IMR-90 (cell line): Measurements from ENCODE around the gene ARHGEF9. TPM values are rescaled to one million over a fixed set of nuclear protein-coding genes. Genes with fewer than 3 reads are reported as not detected.
"Not testable (repeated sequence)": the region's sequence is repeated elsewhere in the genome, so short reads cannot be mapped to it uniquely, and the experiment has no call there.

Experiments used
- ATAC-seq: fragments of 200-7000 bp; cut with Tn5 transposase; 2 replicates; pipeline ENCODE4 v1.9.1; 2020; ENCODE audit warnings: low read depth, mild to moderate bottlenecking, moderate library complexity
- Bru-seq: library from RNA; stranded (reverse); fragments of 400-500 nt; gene quantifications from one replicate; lab custom pipeline; 2021; lab: Mats Ljungman, UMichigan
- BruChase-seq, 2 experiments: library from RNA; stranded (reverse); fragments of 400-500 nt; gene quantifications; one replicate each; lab custom pipeline; 2021; lab: Mats Ljungman, UMichigan
- BruUV-seq: library from RNA; stranded (reverse); fragments of 400-500 nt; replicated peaks from 2 replicates; lab custom pipeline; 2021; lab: Mats Ljungman, UMichigan
- CTCF ChIA-PET: fragments of 300-600 bp; formaldehyde crosslinking; extraction: SDS; loops from one replicate; lab custom pipeline; 2021; ENCODE audit warnings: antibody characterized with exemption; lab: Yijun Ruan, JAX
- POLR2A ChIA-PET: fragments of 300-600 bp; sonication (Branson Sonifier 250); formaldehyde crosslinking; loops from one replicate; lab custom pipeline; 2022; ENCODE audit warnings: antibody characterized with exemption; ENCODE audit not compliant: unreplicated experiment; lab: Charles Lee
- DNase-seq: peaks from one replicate; pipeline ENCODE4 v3.0.0; 2013
- H2AFZ ChIP-seq: replicated peaks from 2 replicates; pipeline ENCODE3; 2013; ENCODE audit warnings: low read length, mild to moderate bottlenecking; ENCODE audit not compliant: poor library complexity
- H2AK5ac ChIP-seq: 2 replicates; pipeline ENCODE4 v1.6.1; 2013; ENCODE audit warnings: low read depth, low read length, inconsistent platforms
- H2AK9ac ChIP-seq: replicated peaks from 2 replicates; pipeline ENCODE3; 2013; ENCODE audit warnings: mild to moderate bottlenecking, low read depth, low read length, moderate library complexity; ENCODE audit not compliant: poor library complexity
- H2BK120ac ChIP-seq: 2 replicates; pipeline ENCODE4 v1.6.1; 2013; ENCODE audit warnings: low read depth, low read length, inconsistent platforms
- H2BK15ac ChIP-seq: 3 replicates; pipeline ENCODE4 v1.6.1; 2013; ENCODE audit warnings: low read depth, low read length, inconsistent platforms
- H2BK20ac ChIP-seq: 2 replicates; pipeline ENCODE4 v1.6.1; 2013; ENCODE audit warnings: low read depth, mild to moderate bottlenecking, inconsistent platforms, low read length, moderate library complexity
- H2BK5ac ChIP-seq: 2 replicates; pipeline ENCODE4 v1.6.1; 2013; ENCODE audit warnings: mild to moderate bottlenecking, low read depth, low read length, inconsistent platforms; ENCODE audit not compliant: poor library complexity, severe bottlenecking
- H3K14ac ChIP-seq: replicated peaks from 2 replicates; pipeline ENCODE4 v1.6.1; 2013; ENCODE audit warnings: low read depth, low read length, inconsistent platforms
- H3K18ac ChIP-seq: 2 replicates; pipeline ENCODE4 v1.6.1; 2013; ENCODE audit warnings: low read depth, low read length, control low read depth
- H3K23ac ChIP-seq: 2 replicates; pipeline ENCODE4 v1.6.1; 2013; ENCODE audit warnings: low read depth, low read length, inconsistent platforms
- H3K27ac ChIP-seq: 2 replicates; pipeline ENCODE4 v1.5.1; 2013; ENCODE audit warnings: mild to moderate bottlenecking, control low read depth, low read length; ENCODE audit not compliant: insufficient read depth
- H3K27me3 ChIP-seq: 2 replicates; pipeline ENCODE4 v1.6.1; 2013; ENCODE audit warnings: low read length; ENCODE audit not compliant: control insufficient read depth, insufficient read depth
- H3K36me3 ChIP-seq: 2 replicates; pipeline ENCODE4 v1.6.1; 2013; ENCODE audit warnings: low read length, mixed read lengths; ENCODE audit not compliant: control insufficient read depth, insufficient read depth
- H3K4ac ChIP-seq: 2 replicates; pipeline ENCODE4 v1.6.1; 2013; ENCODE audit warnings: low read depth, low read length, inconsistent platforms
- H3K4me1 ChIP-seq: 2 replicates; pipeline ENCODE4 v1.6.1; 2013; ENCODE audit warnings: low read length, mixed read lengths; ENCODE audit not compliant: control insufficient read depth, insufficient read depth
- H3K4me2 ChIP-seq: 2 replicates; pipeline ENCODE4 v1.6.1; 2013; ENCODE audit warnings: low read depth, mild to moderate bottlenecking, control low read depth, low read length, moderate library complexity
- H3K4me3 ChIP-seq: 2 replicates; pipeline ENCODE4 v1.5.1; 2013; ENCODE audit warnings: low read depth, mild to moderate bottlenecking, control low read depth, low read length, moderate library complexity; ENCODE audit not compliant: insufficient read depth
- H3K56ac ChIP-seq: 2 replicates; pipeline ENCODE4 v1.6.1; 2013; ENCODE audit warnings: low read length, inconsistent platforms; ENCODE audit not compliant: insufficient read depth; ENCODE audit errors: extremely low read depth
- H3K79me1 ChIP-seq, 2 experiments: 2 replicates each; pipeline ENCODE4 v1.6.1; 2013; ENCODE audit warnings: low read length in 2 of 2, inconsistent platforms in 1 of 2, low read depth in 1 of 2
- H3K9ac ChIP-seq: 2 replicates; pipeline ENCODE4 v1.6.1; 2013; ENCODE audit warnings: low read depth, low read length, control low read depth
- H3K9me1 ChIP-seq: 2 replicates; pipeline ENCODE4 v1.6.1; 2013; ENCODE audit warnings: low read length, inconsistent platforms; ENCODE audit not compliant: insufficient read depth
- H3K9me3 ChIP-seq: 2 replicates; pipeline ENCODE4 v1.6.1; 2013; ENCODE audit warnings: low read length; ENCODE audit not compliant: control insufficient read depth, insufficient read depth
- H4K20me1 ChIP-seq: 2 replicates; pipeline ENCODE4 v1.6.1; 2013; ENCODE audit warnings: low read length, inconsistent platforms; ENCODE audit not compliant: insufficient read depth
- H4K5ac ChIP-seq: 2 replicates; pipeline ENCODE4 v1.6.1; 2013; ENCODE audit warnings: mild to moderate bottlenecking, low read depth, low read length, control low read depth
- H4K8ac ChIP-seq, 2 experiments: 2 replicates each; pipeline ENCODE4 v1.6.1; 2013; ENCODE audit warnings: low read depth in 2 of 2, low read length in 2 of 2, control low read depth in 1 of 2, inconsistent platforms in 1 of 2
- H4K91ac ChIP-seq: 2 replicates; pipeline ENCODE4 v1.6.1; 2013; ENCODE audit warnings: low read depth, low read length, inconsistent platforms; ENCODE audit not compliant: insufficient read depth
- MAFK ChIP-seq: IDR thresholded peaks from 2 replicates; pipeline ENCODE4 v1.6.1; 2012; ENCODE audit warnings: low read depth, low read length, improper control_type of control experiment
- SMC3 ChIP-seq: fragments of 150-350 bp; IDR thresholded peaks from 2 replicates; pipeline ENCODE4 v1.6.1; 2016; ENCODE audit warnings: low read depth, mild to moderate bottlenecking, antibody characterized with exemption, low read length, moderate library complexity
- WGBS, 2 experiments: methylation state at CpG; one replicate each; pipeline versions ENCODE4 v1.1.5 to v1.1.7; 2013; ENCODE audit warnings: missing lambda C conversion rate in 2 of 2; ENCODE audit not compliant: insufficient read length in 1 of 2; ENCODE audit errors: extremely low coverage in 2 of 2; 5-methylcytosine and 5-hydroxymethylcytosine counted together
- dilution Hi-C: fragments of 300-500 bp; cut with HindIII; formaldehyde crosslinking; loops from one replicate; pipeline ENCODE4 v1.14.3; 2018; ENCODE audit warnings: low sequenced_read_pairs; ENCODE audit not compliant: unreplicated experiment
- in situ Hi-C: fragments of 300-500 bp; cut with MboI; formaldehyde crosslinking; loops from 3 replicates; pipeline ENCODE4 v1.14.3; 2019; ENCODE audit warnings: low sequenced_read_pairs, inconsistent platforms, mixed read lengths
- intact Hi-C: fragments of 100-400 bp; cut with micrococcal nuclease; formaldehyde crosslinking; loops from 2 replicates; pipeline ENCODE4 v1.10.0; 2022
- long read RNA-seq: library from polyadenylated mRNA; unstranded; transcript quantifications from one replicate; pipeline ENCODE4 v2.0.0, GENCODE V29; 2021; ENCODE audit not compliant: unreplicated experiment
- polyA plus RNA-seq, 3 experiments: library from polyadenylated mRNA; depleted of rRNA; stranded (reverse); fragments of >200 nt; gene quantifications; 2 replicates each; pipeline ENCODE4 v1.2.3, GENCODE V29; 2012; ENCODE audit warnings: low replicate concordance in 1 of 3
- total RNA-seq: library from RNA; depleted of rRNA; stranded (reverse); fragments of >200 nt; gene quantifications from 2 replicates; pipeline ENCODE4 v1.2.3, GENCODE V29; 2012; rRNA removed

The ARHGEF9 gene
- total RNA-seq: 9.7 and 11.8 TPM in 2 replicates
- polyA plus RNA-seq (2012; rRNA removed): 6.7 and 7.1 TPM in 2 replicates
- polyA plus RNA-seq (2012; cell fraction: cytosol; rRNA removed): 2.9 and 3.2 TPM in 2 replicates
- 9.3 and 22.1 TPM in 2 replicates for polyA plus RNA-seq (2012; cell fraction: nucleus; rRNA removed; ENCODE audit: low replicate concordance)
- Bru-seq, nascent RNA: percentile 53 among the genes with signal in this experiment
- BruChase-seq, experiment 1, labeled RNA remaining after a 6-hour chase: percentile 55 among the genes with signal in this experiment
- percentile 57 among the genes with signal in this experiment for BruChase-seq, experiment 2, labeled RNA remaining after a 2-hour chase
- long read RNA-seq, full-length matches to known transcripts: 2 of 6 reads
- long read RNA-seq, partial matches to known transcripts: 3 of 6 reads
- long read RNA-seq, other reads (novel, unspliced or antisense): 1 of 6 reads

GRCh38 chrX:63784902-63785707 is at the start of gene ARHGEF9:
TSS of gene ARHGEF9 (minus strand) at chrX:63785214. CDS start at chrX:63785145, 69 bp downstream.
- in situ Hi-C loops: no loop called here
- Histone ChIP-seq H2BK5ac (no peak within 1 kb of the TSS), H3K14ac (no peak within 1 kb of the TSS), H2AFZ (peak within 1 kb of the TSS; percentile 24), H3K27ac (no peak within 1 kb of the TSS), H3K56ac (no peak within 1 kb of the TSS), H2AK5ac (no peak within 1 kb of the TSS), H3K4me2 (peak within 1 kb of the TSS; percentile 68), H3K9me3 (no peaks in the 10 kb centered on the region), H3K4me1 (no peaks in the 10 kb centered on the region), H3K9ac (no peak within 1 kb of the TSS), H2BK20ac (no peak within 1 kb of the TSS), H4K5ac (no peak within 1 kb of the TSS), H4K91ac (no peak within 1 kb of the TSS), H3K18ac (no peak within 1 kb of the TSS), H4K20me1 (no peaks in the 10 kb centered on the region), H3K36me3 (no peaks in the 10 kb centered on the region), H3K27me3 (peaks cover 1% of the 10 kb centered on the region; the same call in 1 of the 2 replicates), H3K9me1 (no peaks in the 10 kb centered on the region), H3K23ac (no peak within 1 kb of the TSS), H3K79me1 (no peaks in the 10 kb centered on the region), H2AK9ac (no peak within 1 kb of the TSS), H3K4ac (no peak within 1 kb of the TSS), H4K8ac (no peak within 1 kb of the TSS), H2BK120ac (no peak within 1 kb of the TSS), H3K4me3 (peak within 1 kb of the TSS; percentile 18), H2BK15ac (no peak within 1 kb of the TSS)
- no TSS peak for BruUV-seq
- TF ChIP-seq MAFK: peak; percentile 97
- TF ChIP-seq SMC3: no peak
- WGBS, 2 experiments: 36% methylated on average over 5 of the region's 30 CpGs; no CpG with 5 or more reads in 1 of the 2 experiments
- ChIA-PET POLR2A (no interaction called here), CTCF (no interaction called here)
- intact Hi-C loops: no loop called here
- dilution Hi-C loops: no loop called here
- DNase-seq (no peak), ATAC-seq (peak; percentile 53)

- H3K36me3 ChIP-seq, CTCF ChIA-PET, H4K91ac ChIP-seq, H2AFZ ChIP-seq, H3K4me3 ChIP-seq, ATAC-seq, H2BK20ac ChIP-seq, H3K27me3 ChIP-seq, H3K56ac ChIP-seq, H2AK9ac ChIP-seq, H3K9me3 ChIP-seq, POLR2A ChIA-PET, H3K79me1 ChIP-seq, H2AK5ac ChIP-seq, BruUV-seq, intact Hi-C loops, H3K9me1 ChIP-seq, in situ Hi-C loops, H2BK120ac ChIP-seq, dilution Hi-C loops, H3K4me2 ChIP-seq, H4K20me1 ChIP-seq, H3K27ac ChIP-seq, H4K8ac ChIP-seq, H3K9ac ChIP-seq, H3K14ac ChIP-seq, H3K23ac ChIP-seq, H2BK15ac ChIP-seq, H4K5ac ChIP-seq, H3K4me1 ChIP-seq, H3K18ac ChIP-seq, DNase-seq, H3K4ac ChIP-seq, H2BK5ac ChIP-seq: not testable (repeated sequence)
- no CpG with 5 or more reads among the region's 23 CpGs for WGBS, 2 experiments
These were observed 40.4 kb upstream of the ARHGEF9 start for GRCh38 chrX:63825446-63825845.
